Raji (cell line): ENCODE results near the gene CHERP.

Source experiments
- POLR2A ChIP-seq: IDR thresholded peaks from 2 replicates; pipeline ENCODE4 v1.6.1; 2011; ENCODE audit warnings: low read depth, low read length, control low read depth; ENCODE audit not compliant: insufficient read depth

Gene CHERP

DNA sequence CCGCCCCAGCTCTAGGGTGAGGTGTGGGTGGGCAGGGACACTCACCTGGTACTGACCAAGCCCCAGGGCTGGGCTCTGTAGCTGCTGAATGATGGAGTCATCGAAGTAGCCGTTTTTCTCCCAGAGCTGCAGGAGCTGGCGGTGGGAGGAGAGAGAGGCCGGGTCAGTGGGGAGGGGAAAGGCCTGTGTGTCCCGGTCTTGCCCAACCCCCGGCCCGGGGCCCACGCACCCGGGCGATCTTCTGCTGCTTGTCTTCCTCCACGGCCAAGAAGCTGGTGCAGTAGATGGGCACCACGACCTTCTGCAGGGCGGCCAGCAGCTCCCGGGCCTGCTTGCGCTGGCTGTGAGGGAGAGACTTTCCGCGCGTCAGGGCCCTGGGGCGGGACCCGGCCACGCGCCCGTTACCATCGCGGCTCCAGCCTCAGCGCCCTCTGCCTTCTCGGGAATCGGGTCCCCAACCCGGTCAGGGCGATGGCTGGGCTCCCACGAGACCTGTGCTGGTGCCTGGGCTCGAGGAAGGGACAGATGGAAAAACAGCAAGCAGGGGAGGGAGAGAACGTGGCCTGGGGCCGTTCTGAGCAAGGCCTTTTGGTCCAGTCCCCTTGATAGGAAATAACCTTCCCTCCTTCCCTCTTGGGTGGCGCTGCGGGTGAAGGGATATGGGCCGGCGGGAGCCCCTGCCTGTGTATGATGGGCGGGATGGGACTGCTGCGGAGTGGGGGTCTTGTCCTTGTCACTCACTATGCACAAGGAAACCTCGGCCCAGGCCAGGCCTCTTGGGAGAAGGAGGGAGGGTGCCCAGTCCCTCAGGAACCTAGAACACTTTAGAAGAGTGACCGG is 11.5 kb downstream of the CHERP start:
- no peak for TF ChIP-seq POLR2A

DNA sequence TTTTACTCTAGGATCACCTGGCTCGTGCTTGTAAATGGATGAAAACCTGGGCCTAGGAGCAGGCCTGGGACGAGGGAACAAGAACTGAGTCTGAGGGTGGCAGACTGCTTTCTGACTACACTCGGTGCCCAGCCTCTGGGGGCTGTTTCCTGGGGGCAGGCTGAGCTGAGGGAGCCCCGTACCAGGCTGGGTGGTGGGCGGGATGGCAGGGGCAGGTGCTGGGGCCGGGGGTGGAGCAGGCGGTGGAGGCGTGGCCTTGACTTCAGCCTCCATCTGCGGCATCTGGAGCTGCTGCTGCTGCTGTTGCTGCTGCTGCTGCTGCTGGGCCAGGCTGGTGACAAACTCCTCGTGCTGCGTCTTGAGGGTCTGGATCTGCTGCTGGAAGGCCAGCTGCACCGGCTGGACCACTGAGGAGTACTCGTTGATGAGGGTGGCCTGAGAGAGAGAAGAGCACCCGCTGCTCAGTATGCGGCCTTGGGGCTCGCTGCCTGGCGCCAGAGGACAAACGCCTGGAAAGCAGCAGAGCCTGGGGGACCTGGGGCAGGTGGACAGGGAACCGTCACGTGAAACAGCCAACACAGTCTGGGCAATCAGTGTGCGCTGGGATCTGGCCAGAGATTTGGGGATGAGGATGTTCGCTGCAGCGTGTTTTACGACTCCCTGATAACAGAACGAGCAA is 12.6 kb downstream of the CHERP start:
- no peak for TF ChIP-seq POLR2A

DNA sequence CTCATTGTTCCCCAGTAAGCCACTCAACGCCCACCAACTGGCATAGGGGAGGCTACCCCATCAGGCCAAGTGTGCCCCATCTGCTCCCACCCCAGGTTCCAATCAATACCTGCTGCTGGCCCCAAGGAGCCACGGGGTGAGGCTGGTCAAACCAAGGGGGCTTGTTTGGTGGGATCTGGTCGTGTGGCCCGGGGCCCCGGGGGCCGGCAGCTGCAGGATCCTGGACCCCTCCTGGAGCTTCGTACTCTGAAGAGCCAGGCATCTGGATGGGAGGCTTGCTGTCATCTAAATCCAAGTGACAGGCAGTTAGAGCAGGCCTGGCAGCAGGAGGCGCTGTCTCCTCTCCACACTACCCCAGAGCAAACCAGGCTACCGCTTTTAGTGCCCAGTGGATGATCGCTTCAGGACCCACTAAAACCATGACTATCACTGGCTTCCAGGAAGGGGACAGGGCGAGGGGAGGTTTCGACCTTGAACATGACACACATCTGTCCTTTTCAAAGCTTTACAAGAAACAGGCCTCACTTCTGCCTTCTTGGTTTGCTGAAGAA is 14.2 kb downstream of the CHERP start:
- TF ChIP-seq POLR2A: no peak

DNA sequence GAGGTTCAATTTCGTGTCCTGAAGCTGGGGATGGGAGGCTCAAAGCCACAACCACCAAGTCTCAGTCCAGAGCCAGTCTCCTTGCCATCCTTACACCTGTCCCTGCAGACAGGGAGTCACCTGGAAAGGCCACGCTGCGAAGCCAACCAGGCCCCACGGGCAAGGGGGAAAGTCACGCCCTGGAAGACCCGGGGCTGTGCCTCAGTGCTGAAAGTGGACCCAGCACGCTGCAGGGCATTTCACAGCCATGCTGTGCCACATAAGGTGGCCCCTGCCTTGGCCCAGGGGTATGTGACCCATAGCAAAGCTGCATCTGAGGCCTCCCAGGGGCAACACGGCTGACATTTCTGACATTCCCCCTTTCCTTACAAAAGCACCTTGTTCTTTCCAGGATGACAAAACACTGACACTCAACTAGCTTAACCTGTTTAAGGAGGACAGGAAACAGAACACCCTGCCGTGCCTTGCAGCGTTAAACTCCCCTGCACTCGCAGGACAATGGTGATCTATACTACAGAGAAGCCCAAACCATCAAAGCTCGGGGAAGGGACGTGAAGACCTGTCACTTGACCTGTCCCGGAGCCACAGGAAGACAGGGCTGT is 14.8 kb downstream of the CHERP start:
- TF ChIP-seq POLR2A: no peak

DNA sequence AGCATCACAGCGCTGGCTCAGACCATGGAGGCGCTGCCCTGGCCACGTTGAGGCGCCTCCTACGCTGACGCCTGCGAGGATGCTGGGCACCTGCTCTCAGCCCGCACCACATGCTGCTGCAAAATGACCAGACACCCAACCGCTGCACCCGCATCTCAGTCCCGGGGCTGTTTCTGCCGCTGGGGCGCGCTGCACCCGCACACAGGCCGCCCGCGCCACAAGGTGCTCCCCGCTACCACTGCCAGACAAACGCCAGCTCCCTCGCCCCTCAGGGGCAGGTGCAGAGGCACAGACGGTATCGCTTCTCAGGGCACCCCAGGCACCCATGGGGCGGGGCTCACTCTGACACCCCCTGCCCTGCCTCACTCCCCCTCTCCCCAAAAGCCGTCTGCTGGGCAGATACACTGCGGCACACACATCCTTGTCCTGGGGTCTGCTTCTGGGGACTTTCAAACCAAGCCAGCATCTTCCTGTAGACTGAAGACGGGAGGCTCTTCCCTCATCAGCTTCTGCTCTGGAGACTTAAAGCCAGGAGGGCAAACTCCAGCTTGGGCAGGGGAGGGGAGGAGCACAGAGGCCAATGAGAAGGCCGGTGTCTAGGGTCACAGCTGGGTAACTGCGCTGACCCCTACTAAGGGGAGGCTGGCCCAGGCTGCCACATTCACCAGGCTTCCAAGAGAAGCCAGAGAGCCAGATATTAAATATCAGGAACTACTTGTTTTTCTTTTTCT is 16.3 kb downstream of the CHERP start:
- TF ChIP-seq POLR2A: no peak

DNA sequence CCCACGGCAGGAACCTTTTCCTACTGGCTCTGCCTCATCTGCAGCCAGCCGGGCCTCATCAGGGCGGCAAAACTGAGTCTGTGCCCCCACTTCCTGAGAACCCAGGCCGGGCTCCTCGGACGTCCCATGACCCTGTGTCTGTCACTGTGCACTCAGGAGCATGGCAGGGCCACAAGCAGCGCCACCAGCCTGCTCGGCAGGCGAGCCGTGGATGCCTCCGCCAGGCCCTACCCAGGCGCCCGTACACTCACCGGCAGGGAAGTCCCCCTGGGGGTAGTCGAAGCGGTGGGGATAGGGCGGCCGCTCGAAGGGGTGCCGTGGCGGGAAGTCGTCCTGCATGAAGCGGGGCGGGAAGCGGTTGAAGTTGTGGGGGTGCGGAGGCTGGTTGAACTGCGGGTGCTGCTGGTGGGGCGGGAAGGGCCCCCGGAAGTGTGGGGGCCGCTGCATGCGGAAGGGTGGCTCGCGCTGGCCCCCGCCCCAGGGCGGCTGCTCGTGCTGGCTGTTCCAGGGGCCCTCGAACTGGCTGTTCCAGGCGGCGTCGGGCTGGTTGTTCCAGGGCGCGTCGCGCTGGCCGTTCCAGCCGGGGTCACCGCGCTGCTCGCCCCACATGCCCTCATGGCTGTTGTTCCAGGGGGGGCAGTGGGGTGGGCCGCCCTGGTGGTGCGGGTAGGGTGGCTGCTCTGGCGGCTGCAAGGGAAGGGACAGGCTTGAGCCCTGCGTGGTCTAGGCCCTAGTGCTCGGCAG is 17.1 kb downstream of the CHERP start:
- TF ChIP-seq POLR2A: no peak

DNA sequence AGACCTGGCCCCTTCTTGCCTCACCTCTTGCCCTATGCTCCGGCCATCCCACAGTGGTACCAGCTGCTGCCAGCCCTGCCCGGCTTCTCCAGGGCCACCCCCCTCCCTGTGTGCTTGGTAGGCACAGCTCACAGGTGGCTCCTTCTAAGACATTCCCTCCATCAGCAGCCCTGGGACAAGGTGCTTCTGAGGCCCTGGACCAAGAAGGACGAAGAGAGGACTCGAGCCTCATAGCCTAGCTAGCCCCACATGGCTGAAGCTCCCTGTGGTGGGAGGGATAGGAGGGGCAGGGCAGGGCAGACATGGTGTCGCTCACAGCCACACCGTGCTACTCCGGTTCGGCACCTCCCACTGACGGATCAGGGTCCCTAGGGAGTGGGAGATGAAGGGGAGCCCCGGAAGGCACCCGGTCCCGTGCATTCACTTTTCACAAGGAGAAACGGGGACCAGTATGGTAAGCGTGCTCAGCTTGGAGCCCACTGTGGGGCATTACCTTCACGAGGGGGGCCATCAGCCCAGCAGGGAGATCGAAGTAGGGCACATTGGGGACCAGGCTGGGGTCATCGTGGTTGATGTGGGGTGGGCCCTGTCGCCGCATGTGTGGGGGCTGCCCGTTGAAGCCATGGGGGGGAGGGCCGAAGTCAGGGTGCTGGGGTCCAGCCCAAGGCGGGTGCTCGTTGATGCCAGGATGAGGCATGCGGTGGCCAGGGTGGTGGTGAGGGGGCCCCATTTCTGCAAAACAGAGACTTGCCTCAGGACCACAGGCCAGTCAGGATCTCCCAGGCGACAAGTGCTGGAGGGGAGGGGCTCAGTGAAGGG is 19.5 kb downstream of the CHERP start:
- TF ChIP-seq POLR2A: no peak

DNA sequence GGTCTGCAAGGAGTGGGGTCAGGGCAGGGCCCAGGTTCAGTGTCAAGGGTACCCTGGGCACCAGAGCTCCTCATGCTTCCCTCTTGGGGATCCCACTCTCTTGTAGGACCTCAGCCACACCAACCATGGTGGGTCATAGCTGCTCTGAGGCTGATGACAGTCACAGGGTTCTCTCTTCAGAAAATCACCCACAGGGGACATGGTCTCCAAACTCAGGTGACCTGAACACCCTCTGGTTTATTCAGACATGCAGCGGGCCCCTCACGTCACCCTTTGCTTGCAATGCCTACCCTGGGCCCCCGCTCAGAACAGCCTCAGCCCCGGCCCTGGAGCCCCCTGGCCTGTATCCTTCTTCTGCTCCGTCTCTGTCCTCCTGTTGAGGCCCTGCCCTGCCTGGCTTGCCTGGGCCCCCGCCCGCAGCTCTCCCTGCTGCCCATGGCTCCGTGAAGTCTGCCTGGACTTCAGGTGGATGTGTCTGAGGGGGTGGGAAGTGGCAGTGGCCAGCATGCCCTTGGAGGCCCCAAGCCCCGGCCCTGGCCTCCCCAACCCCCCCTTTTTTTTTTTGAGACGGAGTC is 20.4 kb downstream of the CHERP start:
- TF ChIP-seq POLR2A: no peak

DNA sequence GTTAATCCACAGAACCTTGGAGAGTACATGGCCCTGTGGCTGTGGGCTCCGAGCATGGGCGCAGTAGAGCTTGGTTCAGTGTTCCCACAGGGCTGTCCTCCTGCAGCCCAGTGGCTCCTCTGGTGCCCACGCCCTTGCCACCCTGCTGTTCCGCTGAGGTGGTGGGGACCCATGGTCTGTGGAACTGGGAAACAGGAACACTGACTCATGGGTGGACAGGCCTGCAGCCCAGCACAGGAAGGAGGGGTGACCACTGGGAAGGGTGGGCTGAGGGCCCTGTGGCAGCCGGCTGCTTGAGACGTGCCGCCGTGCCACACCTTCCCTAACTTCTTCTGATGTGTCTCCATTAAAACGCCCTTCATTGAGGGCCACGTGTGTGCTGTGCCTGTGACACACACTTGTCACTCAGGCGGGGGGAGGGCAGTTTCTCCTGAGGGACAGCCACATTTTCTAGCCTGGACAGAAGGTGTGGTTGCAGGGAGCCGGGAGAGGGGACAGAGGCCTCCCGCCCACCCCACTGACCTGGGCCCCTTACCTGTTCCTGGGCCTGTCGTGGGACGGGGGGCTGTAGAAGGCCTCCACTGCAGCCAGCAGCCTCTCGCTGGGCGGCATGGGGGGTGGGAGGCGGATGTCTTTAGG is 21.1 kb downstream of the CHERP start:
- TF ChIP-seq POLR2A: no peak

DNA sequence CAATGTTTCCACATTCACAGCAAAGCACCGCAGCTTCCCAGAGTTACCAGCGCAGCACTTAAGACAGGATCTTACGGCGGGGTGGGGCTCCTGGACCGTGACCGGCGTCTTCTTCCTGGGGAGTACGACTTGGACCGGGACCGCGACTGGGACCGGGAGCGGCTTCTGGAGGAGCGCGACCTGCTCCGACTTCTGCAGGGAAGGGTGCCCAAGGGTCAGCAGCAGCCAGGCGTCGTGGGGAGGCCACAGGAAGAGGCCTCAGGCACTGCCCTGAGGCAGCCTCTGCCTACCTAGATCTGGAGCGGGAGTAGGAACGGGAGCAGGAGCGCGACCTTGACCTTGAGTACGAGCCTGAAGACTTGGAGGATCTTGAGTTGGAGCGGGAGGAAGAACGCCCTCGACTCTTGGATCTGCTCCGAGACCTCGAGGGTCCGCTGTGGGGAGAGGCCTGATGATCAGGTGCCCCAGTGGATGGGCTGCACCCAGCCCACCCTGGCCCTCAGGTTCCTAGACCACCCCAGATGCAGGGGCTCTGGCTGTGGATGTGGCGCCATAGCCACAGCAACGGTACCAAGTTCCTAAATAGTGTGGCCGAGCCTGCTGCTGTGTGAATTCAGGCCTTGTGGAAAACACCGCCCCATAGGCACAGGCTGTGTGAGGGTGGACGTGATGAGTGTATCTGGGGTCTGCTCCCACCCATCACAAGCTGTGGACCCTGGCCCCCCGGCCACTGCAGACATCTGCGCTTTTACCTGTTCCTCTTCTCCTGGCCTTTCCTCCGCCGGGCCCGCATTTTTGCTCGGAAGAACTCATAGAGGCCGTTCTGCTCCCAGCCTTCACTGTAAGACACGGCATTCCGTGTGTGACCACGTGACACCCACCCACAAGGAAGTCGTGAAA is 21.9 kb downstream of the CHERP start:
- TF ChIP-seq POLR2A: no peak

DNA sequence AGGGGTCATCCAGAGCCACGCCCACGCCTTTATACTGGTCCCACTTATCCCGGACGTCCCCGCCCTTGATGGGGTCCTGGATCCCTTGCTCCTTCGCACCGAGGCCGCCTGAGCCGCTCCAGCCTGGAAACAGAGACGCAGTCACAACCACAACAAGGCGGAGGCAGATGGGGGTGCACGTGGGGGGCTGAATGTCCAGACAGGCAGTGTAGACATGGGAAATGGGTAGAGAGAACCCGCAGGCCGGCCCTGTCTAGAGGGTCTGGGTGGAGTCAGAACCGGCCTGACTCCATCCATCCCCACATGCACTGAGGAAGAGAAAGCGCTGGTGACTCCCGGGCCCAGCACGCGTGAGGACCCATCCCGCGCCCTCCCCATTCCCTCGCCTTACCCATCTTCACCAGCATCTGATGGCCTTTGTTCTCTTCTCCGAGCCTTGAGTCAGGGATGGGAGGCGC is 23.0 kb downstream of the CHERP start:
- TF ChIP-seq POLR2A: no peak

DNA sequence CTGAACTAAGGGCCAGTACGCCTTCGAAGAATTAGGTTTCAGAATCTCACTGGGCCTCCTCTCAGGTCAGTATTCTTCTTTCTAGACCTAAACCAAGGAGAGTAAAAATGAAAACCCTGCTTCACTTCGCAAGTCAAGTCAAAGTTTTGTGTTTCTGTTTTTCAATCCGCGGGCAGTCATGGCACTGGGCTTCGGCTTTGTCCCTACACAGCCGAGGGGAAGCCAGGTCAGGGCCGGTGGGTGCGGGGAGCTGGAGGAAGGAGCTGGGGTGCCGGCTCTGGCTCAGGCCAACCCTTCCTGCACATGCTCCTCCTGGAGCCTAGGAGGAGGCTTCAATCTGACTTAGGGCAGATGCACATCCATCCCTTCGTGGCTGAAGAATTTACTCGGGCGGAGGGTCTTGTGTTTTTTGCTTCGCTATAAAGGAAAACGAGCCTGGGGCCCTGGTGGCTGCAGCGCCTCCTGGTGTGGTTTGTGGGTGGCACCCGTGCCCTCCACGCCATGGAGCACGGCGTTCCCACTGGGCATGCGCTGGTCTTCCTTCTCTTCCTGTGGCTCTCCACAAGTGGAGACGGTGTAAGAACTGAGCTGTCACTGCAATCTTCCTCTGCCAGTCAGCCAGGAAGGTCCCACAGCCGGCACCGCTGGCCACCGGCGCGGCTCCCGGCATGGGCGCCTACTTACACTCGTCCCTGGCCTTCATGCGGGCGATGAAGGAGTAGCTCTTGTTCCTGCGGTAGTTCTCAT is 23.6 kb downstream of the CHERP start:
- TF ChIP-seq POLR2A: no peak
